Spleen (tissue), 11 donors: ENCODE data around the gene GRK3. TPM values are rescaled to one million over a fixed set of nuclear protein-coding genes. Genes with fewer than 3 reads are reported as not detected.
"Not testable (repeated sequence)": the region's sequence is repeated elsewhere in the genome, so short reads cannot be mapped to it uniquely, and the experiment has no call there.

ENCODE experiments used
- DNase-seq: peaks from one replicate; pipeline ENCODE4 v3.0.0-alpha.2; 2020
- H3K27ac ChIP-seq, 8 donors: fragments of 200-600 bp; sonication (generic) in 7 of 8; 1 replicate in 4 of 8; 2 replicates in 4 of 8; pipeline versions ENCODE4 v1.5.0 to v1.8.0; 2016 to 2021; ENCODE audit warnings: inconsistent platforms in 4 of 8, mild to moderate bottlenecking in 4 of 8, moderate library complexity in 1 of 8
- H3K27me3 ChIP-seq, 7 donors: fragments of 200-600 bp; sonication (generic) in 6 of 7; replicated peaks in 1 of 7; 1 replicate in 4 of 7; 2 replicates in 3 of 7; pipeline versions ENCODE4 v1.5.0 to v1.8.0; 2016 to 2021; ENCODE audit warnings: inconsistent platforms in 3 of 7, mild to moderate bottlenecking in 1 of 7
- H3K36me3 ChIP-seq, 6 donors: fragments of 200-600 bp; sonication (generic) in 5 of 6; 1 replicate in 4 of 6; 2 replicates in 2 of 6; pipeline versions ENCODE4 v1.5.0 to v1.8.0; 2016 to 2021; ENCODE audit warnings: inconsistent platforms in 2 of 6
- H3K4me1 ChIP-seq, 6 donors: fragments of 200-600 bp; sonication (generic) in 5 of 6; 1 replicate in 3 of 6; 2 replicates in 3 of 6; pipeline versions ENCODE4 v1.5.0 to v1.8.0; 2016 to 2021; ENCODE audit warnings: inconsistent platforms in 3 of 6
- H3K4me3 ChIP-seq, 8 donors: fragments of 200-600 bp; sonication (generic) in 7 of 8; 1 replicate in 4 of 8; 2 replicates in 4 of 8; pipeline versions ENCODE4 v1.5.0 to v1.8.0; 2016 to 2021; ENCODE audit warnings: inconsistent platforms in 4 of 8, mild to moderate bottlenecking in 4 of 8, moderate library complexity in 2 of 8
- H3K9me3 ChIP-seq, 8 donors: fragments of 200-600 bp; sonication (generic) in 7 of 8; 1 replicate in 4 of 8; 2 replicates in 4 of 8; pipeline versions ENCODE4 v1.5.0 to v1.8.0; 2016 to 2021; ENCODE audit warnings: inconsistent platforms in 4 of 8
- CTCF ChIP-seq, 11 experiments: fragments of 200-600 bp in 7 of 11; fragments of 450-650 bp in 4 of 11; sonication (generic) in 4 of 11; IDR thresholded peaks in 8 of 11; conservative IDR thresholded peaks in 3 of 11; 1 replicate in 7 of 11; 2 replicates in 4 of 11; pipeline versions ENCODE4 v1.4.0 to v1.8.0; 2016 to 2021; ENCODE audit warnings: antibody characterized with exemption in 11 of 11, inconsistent platforms in 4 of 11, mild to moderate bottlenecking in 1 of 11
- POLR2A ChIP-seq, 3 donors: fragments of 450-650 bp; IDR thresholded peaks; one replicate each; pipeline ENCODE4 v1.5.1; 2017; ENCODE audit warnings: antibody characterized with exemption in 3 of 3, mild to moderate bottlenecking in 1 of 3
- POLR2AphosphoS5 ChIP-seq, 3 donors: sonication (generic); formaldehyde crosslinking; IDR thresholded peaks; one replicate each; pipeline ENCODE4 v1.5.1; 2017; ENCODE audit warnings: antibody characterized with exemption in 3 of 3
- WGBS, 5 donors: extraction: QIAGEN DNeasy Blood & Tissue Kit in 3 of 5; methylation state at CpG; one replicate each; pipeline versions ENCODE4 v1.1.5 to v1.1.7; 2013 to 2018; 5-methylcytosine and 5-hydroxymethylcytosine counted together
- intact Hi-C: fragments of 100-400 bp; cut with DNase I; formaldehyde crosslinking; loops from one replicate; pipeline ENCODE4 v1.15.0; 2023; ENCODE audit warnings: low total_unique reads
- polyA plus RNA-seq, 3 donors: library from polyadenylated mRNA; stranded (reverse); fragments of 200-250 nt; gene quantifications; one replicate each; pipeline ENCODE4 v1.2.1, GENCODE V29; 2013
- total RNA-seq, 7 donors: library from RNA; depleted of rRNA in 3 of 7; stranded (reverse); fragments of >200 nt in 3 of 7; fragmentation: NEBNext Ultra II Directional in 4 of 7; extraction: Animal tissue kit (Norgen Biotek cat#: 25700) in 4 of 7; gene quantifications; one replicate each; pipeline versions ENCODE4 v1.1.0 to v1.2.1, GENCODE V29; 2016 to 2021
- donor health status: healthy with polysubstance abuse.
- donor health status: DM: no; HTN: no; CAD: no; lungs with moderate emphysema.
- donor health status: DM: no; HTN: no; CAD: no.
- donor health status: Bipolar disorder and iron deficiency.
- donor health status: healthy.
- donor health status: DM: no; HTN: no; CAD: no.
- donor health status: DM: yes; HTN: yes; CAD: no.

The GRK3 gene
- total and polyA plus RNA-seq, 10 donors = 9.3 to 60.7 (median 45.7) TPM

GRCh38 chr22:25582946-25583345, 18.5 kb downstream of the GRK3 start:
- DNase-seq = no peak
- Histone ChIP-seq H3K36me3 (peaks cover 0 to 11% (median 0%) of the 10 kb centered on the region in 6 donors), H3K27me3 (no peaks in the 10 kb centered on the region), H3K4me1 (peaks cover 0 to 32% (median 22%) of the 10 kb centered on the region in 6 donors), H3K4me3 (no peak overlapping the region), H3K9me3 (no peaks in the 10 kb centered on the region), H3K27ac (peak overlapping the region in 4 of 8 donors; percentile 11 to 20 (median 18))
- no peak for TF ChIP-seq CTCF (IDR thresholded peaks at IDR 0.05 in 8 of 11, conservative IDR thresholded peaks at IDR 0.05 in 3 of 11)
- TF ChIP-seq POLR2A (IDR thresholded peaks at IDR 0.05) = no peak
- TF ChIP-seq POLR2AphosphoS5 (IDR thresholded peaks at IDR 0.05) = no peak
- 40 to 56% (median 47%) methylated on average over 5 of the region's 5 CpGs for WGBS, 5 donors
- intact Hi-C loops = no loop called here

DNA sequence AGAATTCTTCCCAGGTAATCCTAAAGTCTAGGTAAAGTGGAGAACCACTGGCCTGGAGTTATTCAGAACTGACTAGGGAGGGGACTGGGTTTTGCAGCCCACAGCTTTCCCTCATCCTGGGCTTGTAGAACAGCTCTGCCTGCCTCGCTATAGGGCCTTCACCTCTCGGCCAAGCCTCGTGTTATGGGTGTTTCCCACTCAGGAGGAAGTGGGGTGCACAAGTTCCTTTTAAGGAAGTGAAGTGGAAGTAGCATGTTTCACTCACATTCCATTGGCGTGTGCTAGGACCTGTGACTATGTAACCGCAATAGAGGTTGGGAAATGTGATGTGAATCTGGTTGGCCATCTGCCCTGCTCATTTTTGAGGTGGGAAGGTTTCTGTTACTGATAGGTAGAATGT, 20.5 kb downstream of the GRK3 start:
- Histone ChIP-seq H3K9me3 (peaks cover 0 to 13% (median 8%) of the 10 kb centered on the region in 8 donors), H3K4me1 (peaks cover 0 to 32% (median 22%) of the 10 kb centered on the region in 6 donors), H3K27ac (peak overlapping the region in 1 of 8 donors; percentile 11)
- TF ChIP-seq POLR2AphosphoS5 (IDR thresholded peaks at IDR 0.05) = peak in 1 of 3 donors; percentile 34
- H3K27me3 ChIP-seq, intact Hi-C loops, H3K4me3 ChIP-seq, H3K36me3 ChIP-seq, DNase-seq: not testable (repeated sequence)
- 36 to 53% (median 38%) methylated on average over 5 of the region's 5 CpGs for WGBS, 5 donors

GRCh38 chr22:25589664-25590063, 25.2 kb downstream of the GRK3 start:
- H3K27me3 ChIP-seq, H3K27ac ChIP-seq, DNase-seq, intact Hi-C loops, H3K4me1 ChIP-seq, H3K4me3 ChIP-seq: not testable (repeated sequence)
- H3K9me3 ChIP-seq = peaks cover 0 to 28% (median 18%) of the 10 kb centered on the region in 8 donors
- peaks cover 0 to 11% (median 0%) of the 10 kb centered on the region in 6 donors for H3K36me3 ChIP-seq
- WGBS, 5 donors = 89 to 96% (median 93%) methylated on average over 4 of the region's 4 CpGs

GRCh38 chr22:25593323-25593722, 28.8 kb downstream of the GRK3 start:
- H3K27ac ChIP-seq, DNase-seq, H3K4me1 ChIP-seq, H3K4me3 ChIP-seq, intact Hi-C loops, H3K27me3 ChIP-seq: not testable (repeated sequence)
- H3K9me3 ChIP-seq = peaks cover 0 to 28% (median 18%) of the 10 kb centered on the region in 8 donors
- peaks cover 0 to 19% (median 0%) of the 10 kb centered on the region in 6 donors for H3K36me3 ChIP-seq
- WGBS, 5 donors = 92 to 97% (median 95%) methylated on average over 2 of the region's 2 CpGs

GRCh38 chr22:25598609-25599008, 34.1 kb downstream of the GRK3 start:
- peaks cover 0 to 43% (median 11%) of the 10 kb centered on the region in 6 donors for H3K4me1 ChIP-seq
- no peaks in the 10 kb centered on the region for H3K27me3 ChIP-seq
- peaks cover 0 to 15% (median 0%) of the 10 kb centered on the region in 6 donors for H3K36me3 ChIP-seq
- no peak overlapping the region for H3K4me3 ChIP-seq
- TF ChIP-seq POLR2A (IDR thresholded peaks at IDR 0.05) (no peak), POLR2AphosphoS5 (IDR thresholded peaks at IDR 0.05) (no peak), CTCF (IDR thresholded peaks at IDR 0.05 in 8 of 11, conservative IDR thresholded peaks at IDR 0.05 in 3 of 11) (no peak)
- H3K27ac ChIP-seq = peak overlapping the region in 2 of 8 donors; percentile 3 to 7
- 94 to 100% (median 100%) methylated on average over 1 of the region's 1 CpG for WGBS, 5 donors
- DNase-seq = no peak
- intact Hi-C loops = no loop called here
- peaks cover 0 to 4% (median under 1%) of the 10 kb centered on the region in 8 donors for H3K9me3 ChIP-seq

- H3K4me1 ChIP-seq = peaks cover 0 to 53% (median 11%) of the 10 kb centered on the region in 6 donors
- no peaks in the 10 kb centered on the region for H3K27me3 ChIP-seq
- WGBS, 5 donors = 78 to 95% (median 87%) methylated on average over 2 of the region's 2 CpGs
- H3K9me3 ChIP-seq = no peaks in the 10 kb centered on the region
- no peak overlapping the region for H3K4me3 ChIP-seq
- peaks cover 0 to 9% (median 0%) of the 10 kb centered on the region in 6 donors for H3K36me3 ChIP-seq
- TF ChIP-seq CTCF (IDR thresholded peaks at IDR 0.05 in 8 of 11, conservative IDR thresholded peaks at IDR 0.05 in 3 of 11) = no peak
- DNase-seq = no peak
- H3K27ac ChIP-seq = no peak overlapping the region
- intact Hi-C loops = no loop called here
Measured at GRCh38 chr22:25602445-25602844, 38.0 kb downstream of the GRK3 start.
